DOHH2 (cell line): ENCODE data around the gene BICC1.

Experiments used
- H3F3A ChIP-seq: fragments of 200-600 bp; sonication (generic), shearing (Covaris generic); 2 replicates; pipeline ENCODE4 v1.6.0; 2016; ENCODE audit warnings: antibody characterized with exemption, mild to moderate bottlenecking; ENCODE audit not compliant: control insufficient read depth, insufficient read depth
- H3K27ac ChIP-seq: fragments of 200-600 bp; sonication (generic); 2 replicates; pipeline ENCODE4 v1.5.1; 2014; ENCODE audit warnings: low read depth, mild to moderate bottlenecking, low read length, moderate library complexity
- H3K27me3 ChIP-seq: fragments of 200-600 bp; sonication (generic); 2 replicates; pipeline ENCODE4 v1.6.1; 2014; ENCODE audit warnings: mild to moderate bottlenecking, low read length, mixed read lengths; ENCODE audit not compliant: control insufficient read depth
- H3K36me3 ChIP-seq: fragments of 200-600 bp; sonication (generic); 2 replicates; pipeline ENCODE4 v1.6.1; 2014; ENCODE audit warnings: mild to moderate bottlenecking, low read length, moderate library complexity, mixed read lengths; ENCODE audit not compliant: control insufficient read depth
- H3K4me1 ChIP-seq: fragments of 200-600 bp; sonication (generic); 2 replicates; pipeline ENCODE4 v1.6.1; 2014; ENCODE audit warnings: mild to moderate bottlenecking, low read length, mixed read lengths; ENCODE audit not compliant: control insufficient read depth
- H3K4me2 ChIP-seq: fragments of 200-600 bp; sonication (generic); 2 replicates; pipeline ENCODE4 v1.6.0; 2014; ENCODE audit warnings: mild to moderate bottlenecking, low read length, moderate library complexity
- H3K4me3 ChIP-seq: fragments of 200-600 bp; sonication (generic); 2 replicates; pipeline ENCODE4 v1.5.1; 2014; ENCODE audit warnings: mild to moderate bottlenecking, low read length, mixed read lengths
- H3K79me2 ChIP-seq: fragments of 200-600 bp; sonication (generic); 2 replicates; pipeline ENCODE4 v1.6.1; 2014; ENCODE audit warnings: mild to moderate bottlenecking, low read length, mixed read lengths; ENCODE audit not compliant: control insufficient read depth
- H3K9me2 ChIP-seq: fragments of 200-600 bp; sonication (generic); replicated peaks from 2 replicates; pipeline ENCODE4 v1.6.1; 2014; ENCODE audit warnings: mild to moderate bottlenecking, low read length, mixed read lengths; ENCODE audit not compliant: control insufficient read depth
- H3K9me3 ChIP-seq: fragments of 200-600 bp; sonication (generic); 2 replicates; pipeline ENCODE4 v1.6.1; 2014; ENCODE audit warnings: antibody characterized with exemption, low read length, mixed read lengths; ENCODE audit not compliant: control insufficient read depth, insufficient read depth
- H4K20me1 ChIP-seq: fragments of 200-600 bp; sonication (generic); 2 replicates; pipeline ENCODE4 v1.6.0; 2014; ENCODE audit warnings: low read depth, mild to moderate bottlenecking, antibody characterized with exemption, low read length, moderate library complexity; ENCODE audit not compliant: control insufficient read depth, insufficient read depth
- CTCF ChIP-seq: fragments of 200-600 bp; sonication (generic); IDR thresholded peaks from one replicate; pipeline ENCODE4 v1.5.1; 2014; ENCODE audit warnings: antibody characterized with exemption, mild to moderate bottlenecking, low read depth, low read length; ENCODE audit not compliant: poor library complexity, severe bottlenecking
- EZH2phosphoT487 ChIP-seq: fragments of 200-600 bp; sonication (generic); IDR thresholded peaks from 2 replicates; pipeline ENCODE4 v1.6.1; 2017; ENCODE audit warnings: borderline replicate concordance, mild to moderate bottlenecking, antibody characterized with exemption, low read length, moderate library complexity, mixed read lengths

Gene BICC1

GRCh38 chr10:58733436-58733835 lies 220.8 kb downstream of the BICC1 start:
- H4K20me1 ChIP-seq, result no peaks in the 10 kb centered on the region
- H3K79me2 ChIP-seq, result no peaks in the 10 kb centered on the region
- H3K4me1 ChIP-seq, result no peaks in the 10 kb centered on the region
- no peak overlapping the region for H3K4me3 ChIP-seq
- H3K27ac ChIP-seq, result no peak overlapping the region
- H3F3A ChIP-seq, result no peaks in the 10 kb centered on the region
- no peaks in the 10 kb centered on the region for H3K36me3 ChIP-seq
- no peaks in the 10 kb centered on the region for H3K27me3 ChIP-seq
- TF ChIP-seq EZH2phosphoT487 (no peak), CTCF (no peak)
- H3K9me2 ChIP-seq, result no peaks in the 10 kb centered on the region
- no peak overlapping the region for H3K4me2 ChIP-seq
- no peaks in the 10 kb centered on the region for H3K9me3 ChIP-seq

- H3F3A ChIP-seq, result no peaks in the 10 kb centered on the region
- TF ChIP-seq CTCF (no peak), EZH2phosphoT487 (no peak)
- H3K4me3 ChIP-seq, result no peak overlapping the region
- no peak overlapping the region for H3K27ac ChIP-seq
- no peak overlapping the region for H3K4me2 ChIP-seq
- no peaks in the 10 kb centered on the region for H3K4me1 ChIP-seq
- H3K9me2 ChIP-seq, result no peaks in the 10 kb centered on the region
- no peaks in the 10 kb centered on the region for H3K9me3 ChIP-seq
- no peaks in the 10 kb centered on the region for H3K79me2 ChIP-seq
- H3K36me3 ChIP-seq, result no peaks in the 10 kb centered on the region
- no peaks in the 10 kb centered on the region for H4K20me1 ChIP-seq
- H3K27me3 ChIP-seq, result no peaks in the 10 kb centered on the region
Observed at GRCh38 chr10:58734116-58734515, 221.4 kb downstream of the BICC1 start.

GRCh38 chr10:58734664-58735063 lies 222.0 kb downstream of the BICC1 start:
- no peaks in the 10 kb centered on the region for H4K20me1 ChIP-seq
- no peaks in the 10 kb centered on the region for H3F3A ChIP-seq
- no peaks in the 10 kb centered on the region for H3K4me1 ChIP-seq
- no peak overlapping the region for H3K27ac ChIP-seq
- H3K4me2 ChIP-seq, result no peak overlapping the region
- H3K9me3 ChIP-seq, result no peaks in the 10 kb centered on the region
- TF ChIP-seq EZH2phosphoT487, result no peak
- no peak for TF ChIP-seq CTCF
- H3K79me2 ChIP-seq, result no peaks in the 10 kb centered on the region
- H3K27me3 ChIP-seq, result no peaks in the 10 kb centered on the region
- H3K36me3 ChIP-seq, result no peaks in the 10 kb centered on the region
- no peak overlapping the region for H3K4me3 ChIP-seq
- no peaks in the 10 kb centered on the region for H3K9me2 ChIP-seq

GRCh38 chr10:58735087-58735486 lies 222.4 kb downstream of the BICC1 start:
- TF ChIP-seq EZH2phosphoT487, result no peak
- TF ChIP-seq CTCF, result no peak
- Histone ChIP-seq H3K4me2 (no peak overlapping the region), H3K27me3 (no peaks in the 10 kb centered on the region), H3K27ac (no peak overlapping the region), H3K4me3 (no peak overlapping the region), H3K4me1 (no peaks in the 10 kb centered on the region), H3K9me2 (no peaks in the 10 kb centered on the region), H3F3A (no peaks in the 10 kb centered on the region), H3K36me3 (no peaks in the 10 kb centered on the region), H3K79me2 (no peaks in the 10 kb centered on the region), H4K20me1 (no peaks in the 10 kb centered on the region), H3K9me3 (no peaks in the 10 kb centered on the region)
